SU-DHL-6 (cell line): ENCODE measurements around the gene ZNF516.

Experiments used
- H2AFZ ChIP-seq: fragments of 200-600 bp; sonication (generic); 2 replicates; pipeline ENCODE4 v1.6.1; 2014; ENCODE audit warnings: low read depth, mild to moderate bottlenecking, moderate library complexity, mixed read lengths, antibody characterized with exemption, low read length; ENCODE audit not compliant: severe bottlenecking
- H3F3A ChIP-seq: fragments of 200-600 bp; shearing (Covaris generic); 2 replicates; pipeline ENCODE4 v1.6.0; 2016; ENCODE audit warnings: antibody characterized with exemption, mild to moderate bottlenecking; ENCODE audit not compliant: insufficient read depth
- H3K27ac ChIP-seq: fragments of 200-600 bp; sonication (generic); 2 replicates; pipeline ENCODE4 v1.5.1; 2016; ENCODE audit warnings: low read depth, mild to moderate bottlenecking, low read length, moderate library complexity, mixed read lengths
- H3K27me3 ChIP-seq: fragments of 200-600 bp; sonication (generic), shearing (Covaris generic); 2 replicates; pipeline ENCODE4 v1.6.0; 2014; ENCODE audit warnings: mild to moderate bottlenecking, low read length
- H3K36me3 ChIP-seq: fragments of 200-600 bp; sonication (generic); 2 replicates; pipeline ENCODE4 v1.6.1; 2014; ENCODE audit warnings: mild to moderate bottlenecking, low read length, mixed read lengths
- H3K4me2 ChIP-seq: fragments of 300-600, 200-600 bp; shearing (Covaris generic), sonication (generic); 2 replicates; pipeline ENCODE4 v1.6.0; 2014; ENCODE audit warnings: low read length, low read depth, mild to moderate bottlenecking; ENCODE audit not compliant: poor library complexity, severe bottlenecking
- H3K4me3 ChIP-seq: fragments of 200-600 bp; sonication (generic); 2 replicates; pipeline ENCODE4 v1.5.1; 2014; ENCODE audit warnings: antibody characterized with exemption, low read length, mild to moderate bottlenecking, mixed read lengths; ENCODE audit not compliant: insufficient read depth, poor library complexity, severe bottlenecking
- H3K79me2 ChIP-seq: fragments of 200-600 bp; sonication (generic); 2 replicates; pipeline ENCODE4 v1.6.1; 2014; ENCODE audit warnings: mild to moderate bottlenecking, low read length, moderate library complexity; ENCODE audit not compliant: insufficient read depth
- H3K9ac ChIP-seq: fragments of 200-600 bp; sonication (generic); 2 replicates; pipeline ENCODE4 v1.7.0; 2014; ENCODE audit warnings: mild to moderate bottlenecking, low read length
- H3K9me2 ChIP-seq: fragments of 200-600 bp; sonication (generic); replicated peaks from 2 replicates; pipeline ENCODE4 v1.6.1; 2014; ENCODE audit warnings: low read length; ENCODE audit not compliant: insufficient read depth
- H3K9me3 ChIP-seq: fragments of 200-600 bp; sonication (generic); 2 replicates; pipeline ENCODE4 v1.6.1; 2014; ENCODE audit warnings: low read length, mixed read lengths; ENCODE audit not compliant: insufficient read depth
- H4K20me1 ChIP-seq: fragments of 200-600 bp; sonication (generic); 2 replicates; pipeline ENCODE4 v1.6.1; 2014; ENCODE audit warnings: low read depth, mild to moderate bottlenecking, antibody characterized with exemption, low read length, moderate library complexity, mixed read lengths
- CTCF ChIP-seq: fragments of 200-600 bp; sonication (generic); IDR thresholded peaks from one replicate; pipeline ENCODE4 v1.5.1; 2017; ENCODE audit warnings: antibody characterized with exemption, mild to moderate bottlenecking, low read length, moderate library complexity; ENCODE audit not compliant: insufficient read depth, poor library complexity, severe bottlenecking
- EZH2phosphoT487 ChIP-seq: fragments of 200-600 bp; sonication (generic), shearing (Covaris generic); conservative IDR thresholded peaks from 2 replicates; pipeline ENCODE4 v1.6.1; 2018; ENCODE audit warnings: mild to moderate bottlenecking, antibody characterized with exemption, low read length, moderate library complexity, mixed read lengths

The ZNF516 gene

GRCh38 chr18:76463358-76463757 is 31.7 kb downstream of the ZNF516 start:
- Histone ChIP-seq H3K79me2 (peaks cover 93% of the 10 kb centered on the region), H3K9ac (no peak overlapping the region), H3K9me2 (no peaks in the 10 kb centered on the region), H4K20me1 (peaks cover 5% of the 10 kb centered on the region; the same call in 1 of the 2 replicates), H3K36me3 (no peaks in the 10 kb centered on the region), H3F3A (no peaks in the 10 kb centered on the region), H3K27ac (no peak overlapping the region), H3K4me3 (no peak overlapping the region), H3K27me3 (no peaks in the 10 kb centered on the region), H2AFZ (no peak overlapping the region), H3K9me3 (no peaks in the 10 kb centered on the region), H3K4me2 (no peak overlapping the region)
- no peak for TF ChIP-seq CTCF
- TF ChIP-seq EZH2phosphoT487, result no peak

- H4K20me1 ChIP-seq, result peaks cover 5% of the 10 kb centered on the region; the same call in 1 of the 2 replicates
Observed at GRCh38 chr18:76462326-76462694, 32.7 kb downstream of the ZNF516 start.

GRCh38 chr18:76461692-76462325 is 33.2 kb downstream of the ZNF516 start:
- Histone ChIP-seq H3K9me3 (no peaks in the 10 kb centered on the region), H3K27ac (no peak overlapping the region), H3K4me3 (no peak overlapping the region), H3K4me2 (no peak overlapping the region), H3K9ac (no peak overlapping the region), H3K9me2 (no peaks in the 10 kb centered on the region), H3F3A (no peaks in the 10 kb centered on the region), H3K36me3 (no peaks in the 10 kb centered on the region), H3K27me3 (no peaks in the 10 kb centered on the region), H3K79me2 (peaks cover 95% of the 10 kb centered on the region), H4K20me1 (peaks cover 5% of the 10 kb centered on the region; the same call in 1 of the 2 replicates), H2AFZ (no peak overlapping the region)
- no peak for TF ChIP-seq CTCF

More at GRCh38 chr18:76462326-76462694, 32.7 kb downstream of the ZNF516 start:
- Histone ChIP-seq H2AFZ (no peak overlapping the region), H3K9me3 (no peaks in the 10 kb centered on the region), H3K27ac (no peak overlapping the region), H3K9ac (no peak overlapping the region), H3K9me2 (no peaks in the 10 kb centered on the region), H3K27me3 (no peaks in the 10 kb centered on the region), H3F3A (no peaks in the 10 kb centered on the region), H3K4me3 (no peak overlapping the region), H3K36me3 (no peaks in the 10 kb centered on the region), H3K79me2 (peaks cover 93% of the 10 kb centered on the region), H3K4me2 (no peak overlapping the region)
- no peak for TF ChIP-seq CTCF
- no peak for TF ChIP-seq EZH2phosphoT487

GRCh38 chr18:76461148-76461547 is 33.9 kb downstream of the ZNF516 start:
- Histone ChIP-seq H3K9me3 (no peaks in the 10 kb centered on the region), H3F3A (no peaks in the 10 kb centered on the region), H3K9me2 (no peaks in the 10 kb centered on the region), H3K4me2 (no peak overlapping the region), H2AFZ (no peak overlapping the region), H3K27ac (no peak overlapping the region), H3K9ac (no peak overlapping the region), H3K4me3 (no peak overlapping the region), H3K36me3 (no peaks in the 10 kb centered on the region), H3K79me2 (peaks cover 95% of the 10 kb centered on the region), H4K20me1 (peaks cover 5% of the 10 kb centered on the region; the same call in 1 of the 2 replicates), H3K27me3 (no peaks in the 10 kb centered on the region)
- TF ChIP-seq CTCF, result no peak
- TF ChIP-seq EZH2phosphoT487, result no peak
